GM18907 (cell line): ENCODE measurements around the gene CHRM4.
"Not testable (repeated sequence)": the region's sequence is repeated elsewhere in the genome, so short reads cannot be mapped to it uniquely, and the experiment has no call there.

Experiments used
- ATAC-seq: cut with Tn5 transposase; IDR thresholded peaks from one replicate; pipeline ENCODE4 v1.9.1; 2021; ENCODE audit warnings: mild to moderate bottlenecking, moderate library complexity; ENCODE audit not compliant: unreplicated experiment

The CHRM4 gene

DNA sequence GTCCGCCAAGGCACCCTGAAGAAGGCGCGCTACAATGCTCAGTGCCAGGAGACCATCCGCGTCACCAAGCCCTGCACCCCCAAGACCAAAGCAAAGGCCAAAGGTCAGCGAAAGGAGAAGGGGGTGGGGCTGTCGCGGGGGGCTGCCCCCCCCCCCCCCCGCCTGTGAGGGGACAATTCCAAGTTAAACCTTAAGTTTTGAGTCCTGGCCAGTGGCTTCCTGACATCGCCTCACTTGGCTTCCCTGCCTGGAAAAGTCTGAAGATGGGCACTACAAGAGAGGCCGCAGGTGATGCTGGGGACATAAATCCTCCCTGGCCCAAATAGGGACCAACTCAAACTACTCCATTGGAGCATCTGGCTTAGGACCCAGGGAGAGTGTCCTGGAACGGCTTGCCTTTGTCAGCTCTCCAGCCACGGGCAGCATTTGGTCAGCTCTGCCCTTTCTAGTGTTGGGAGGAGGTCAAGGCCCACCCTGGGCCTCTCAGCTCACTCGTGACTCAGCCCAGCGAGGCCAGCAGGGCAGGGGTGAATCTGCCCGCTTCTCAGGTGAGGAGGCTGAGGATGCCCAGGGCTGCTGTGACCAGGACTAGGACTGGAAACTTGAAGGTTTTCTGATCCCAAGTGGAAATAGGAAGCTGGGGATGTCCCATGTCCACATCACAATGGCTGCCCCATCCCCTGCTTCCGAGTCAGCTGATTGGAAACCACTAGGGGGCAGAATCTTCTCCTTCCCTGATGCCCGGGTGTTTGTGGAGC, 8.8 kb downstream of the CHRM4 start:
- no peak for ATAC-seq

DNA sequence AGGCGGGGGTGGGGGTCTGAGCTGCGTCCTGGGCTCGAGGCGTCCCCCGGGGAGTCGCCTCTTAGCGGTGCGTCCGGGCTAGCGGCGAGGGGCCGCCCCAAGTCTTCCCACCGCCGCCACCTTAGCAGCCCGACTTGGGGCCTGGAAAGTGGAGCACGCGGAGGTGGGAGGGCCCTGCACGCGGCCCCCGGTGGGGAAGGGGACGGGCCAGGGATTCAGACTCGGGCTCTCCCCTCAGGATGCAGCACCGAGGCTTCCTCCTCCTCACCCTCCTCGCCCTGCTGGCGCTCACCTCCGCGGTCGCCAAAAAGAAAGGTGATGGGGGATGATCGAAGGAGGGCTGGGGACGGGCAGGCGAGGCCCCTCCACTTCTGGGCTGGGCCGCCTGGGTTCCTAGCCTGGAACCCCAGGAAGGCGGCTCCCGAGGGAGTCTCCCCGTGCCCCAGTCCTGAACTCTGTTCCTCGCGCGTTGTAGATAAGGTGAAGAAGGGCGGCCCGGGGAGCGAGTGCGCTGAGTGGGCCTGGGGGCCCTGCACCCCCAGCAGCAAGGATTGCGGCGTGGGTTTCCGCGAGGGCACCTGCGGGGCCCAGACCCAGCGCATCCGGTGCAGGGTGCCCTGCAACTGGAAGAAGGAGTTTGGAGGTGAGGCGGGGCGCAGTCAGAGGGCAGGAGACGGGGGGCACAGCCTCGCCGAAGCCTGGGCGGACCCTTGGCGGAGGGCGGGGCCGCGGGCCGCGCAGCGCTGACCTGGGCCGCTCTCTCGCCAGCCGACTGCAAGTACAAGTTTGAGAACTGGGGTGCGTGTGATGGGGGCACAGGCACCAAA, 9.5 kb downstream of the CHRM4 start:
- ATAC-seq: no peak

DNA sequence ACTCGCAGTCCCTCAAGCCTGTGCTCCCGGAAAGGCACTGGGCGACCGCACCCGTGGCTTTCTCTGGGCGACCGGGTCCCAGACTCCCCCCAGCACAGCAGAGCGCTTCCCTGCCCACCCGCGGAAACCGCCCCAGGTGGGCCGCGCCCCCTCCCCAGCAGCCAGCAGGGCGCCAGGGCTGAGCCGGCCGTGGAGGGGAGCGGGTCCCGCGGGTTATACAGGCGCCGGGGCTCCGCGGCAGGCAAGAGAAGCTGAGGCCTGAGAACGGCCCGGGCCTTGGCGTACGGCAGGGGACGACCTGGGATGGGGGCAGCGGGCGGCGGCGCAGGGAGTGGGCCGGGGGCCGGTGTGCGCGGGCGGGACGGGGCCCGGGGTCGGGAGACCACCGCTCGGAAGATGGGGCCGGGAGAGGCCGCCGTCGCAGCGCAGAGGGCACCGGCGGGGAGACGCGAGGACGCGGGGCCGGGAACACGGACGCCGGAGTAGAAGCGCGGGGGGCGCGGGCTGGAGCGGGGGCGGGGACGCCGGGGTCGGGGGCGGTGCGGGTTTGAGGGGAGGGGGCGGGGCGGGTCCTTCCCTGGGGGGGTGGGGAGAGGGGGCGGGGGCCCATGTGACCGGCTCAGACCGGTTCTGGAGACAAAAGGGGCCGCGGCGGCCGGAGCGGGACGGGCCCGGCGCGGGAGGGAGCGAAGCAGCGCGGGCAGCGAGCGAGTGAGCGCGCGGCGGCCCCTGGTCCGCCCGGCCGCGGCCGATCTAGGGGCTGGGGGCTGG, 10.3 kb downstream of the CHRM4 start, which contains the start of gene MDK:
MDK (plus strand) TSS at position 622 of the 771 bp plus-strand sequence. CDS start 389 bp downstream, outside the sequence.
- ATAC-seq: no peak

DNA sequence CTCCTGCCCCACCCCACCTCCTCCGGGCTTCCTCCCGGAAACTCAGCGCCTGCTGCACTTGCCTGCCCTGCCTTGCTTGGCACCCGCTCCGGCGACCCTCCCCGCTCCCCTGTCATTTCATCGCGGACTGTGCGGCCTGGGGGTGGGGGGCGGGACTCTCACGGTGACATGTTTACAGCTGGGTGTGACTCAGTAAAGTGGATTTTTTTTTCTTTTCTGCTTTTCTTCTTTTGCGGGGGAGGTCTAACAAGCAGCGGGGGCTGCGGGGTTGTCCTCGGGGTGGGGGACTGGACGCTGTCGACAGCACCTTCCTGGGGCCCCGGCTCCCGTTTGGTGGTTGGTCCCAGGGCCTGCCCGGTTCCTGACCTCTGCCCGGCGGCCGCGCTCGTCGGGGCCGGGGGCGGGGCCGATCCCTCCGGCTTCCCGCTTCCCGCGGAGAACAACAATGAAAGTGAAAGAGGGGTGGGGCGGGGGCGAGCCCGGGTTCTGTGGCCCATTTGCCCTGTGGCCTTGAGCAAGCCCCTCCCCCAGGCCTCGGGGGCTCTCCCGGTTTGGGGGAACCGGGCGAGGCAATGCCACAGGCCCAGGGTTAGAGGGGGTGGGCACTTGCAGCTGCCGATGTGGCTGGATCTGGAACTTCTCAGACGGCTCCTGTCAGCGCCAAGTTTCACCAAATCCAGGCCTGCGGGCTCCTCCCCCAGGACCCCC, 11.1 kb downstream of the CHRM4 start:
- ATAC-seq: no peak

DNA sequence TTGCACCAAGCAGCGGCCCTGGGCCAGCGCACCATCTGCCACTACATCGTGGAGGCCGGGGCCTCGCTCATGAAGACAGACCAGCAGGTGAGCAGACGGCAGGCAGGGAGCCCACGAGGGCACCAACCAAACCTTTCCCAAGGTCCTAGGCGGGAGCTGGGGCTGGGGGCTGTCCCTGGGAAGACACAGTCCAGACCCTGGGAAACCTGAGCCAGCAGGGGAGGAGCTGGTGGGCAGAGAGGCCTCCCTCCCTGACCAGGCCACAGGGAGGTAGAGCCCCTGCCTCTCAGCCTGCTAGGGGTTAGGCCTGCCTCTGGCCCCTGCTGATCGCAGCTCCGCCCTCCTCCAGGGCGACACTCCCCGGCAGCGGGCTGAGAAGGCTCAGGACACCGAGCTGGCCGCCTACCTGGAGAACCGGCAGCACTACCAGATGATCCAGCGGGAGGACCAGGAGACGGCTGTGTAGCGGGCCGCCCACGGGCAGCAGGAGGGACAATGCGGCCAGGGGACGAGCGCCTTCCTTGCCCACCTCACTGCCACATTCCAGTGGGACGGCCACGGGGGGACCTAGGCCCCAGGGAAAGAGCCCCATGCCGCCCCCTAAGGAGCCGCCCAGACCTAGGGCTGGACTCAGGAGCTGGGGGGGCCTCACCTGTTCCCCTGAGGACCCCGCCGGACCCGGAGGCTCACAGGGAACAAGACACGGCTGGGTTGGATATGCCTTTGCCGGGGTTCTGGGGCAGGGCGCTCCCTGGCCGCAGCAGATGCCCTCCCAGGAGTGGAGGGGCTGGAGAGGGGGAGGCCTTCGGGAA, 11.9 kb downstream of the CHRM4 start:
- not testable (repeated sequence) for ATAC-seq

DNA sequence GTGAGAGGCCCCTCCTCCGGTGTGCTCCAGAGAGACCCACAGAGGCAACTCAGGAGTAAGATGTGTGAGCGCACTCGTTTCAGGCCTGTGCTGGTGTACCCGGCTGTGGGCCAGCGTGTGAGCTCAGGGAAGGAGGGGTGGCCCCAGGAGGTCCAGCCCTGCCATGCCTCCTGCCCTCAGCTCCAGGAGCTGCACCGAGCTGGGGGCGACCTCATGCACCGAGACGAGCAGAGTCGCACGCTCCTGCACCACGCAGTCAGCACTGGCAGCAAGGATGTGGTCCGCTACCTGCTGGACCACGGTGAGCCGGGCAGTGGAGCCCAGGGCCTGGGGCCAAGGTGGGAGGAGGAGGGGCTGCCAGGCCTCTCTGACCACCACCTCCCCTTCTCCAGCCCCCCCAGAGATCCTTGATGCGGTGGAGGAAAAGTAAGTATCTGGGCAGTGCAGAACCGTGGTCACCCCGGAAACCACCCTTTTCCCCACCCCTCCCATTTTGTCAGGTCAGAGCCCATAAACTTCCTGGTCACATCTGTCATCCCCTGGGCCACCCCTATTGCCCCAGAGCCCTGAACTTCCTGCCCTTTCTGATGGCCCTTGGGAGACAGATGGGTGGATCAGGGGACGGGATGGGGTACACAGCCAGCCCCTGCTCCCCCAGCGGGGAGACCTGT, 12.6 kb downstream of the CHRM4 start:
- ATAC-seq: no peak

DNA sequence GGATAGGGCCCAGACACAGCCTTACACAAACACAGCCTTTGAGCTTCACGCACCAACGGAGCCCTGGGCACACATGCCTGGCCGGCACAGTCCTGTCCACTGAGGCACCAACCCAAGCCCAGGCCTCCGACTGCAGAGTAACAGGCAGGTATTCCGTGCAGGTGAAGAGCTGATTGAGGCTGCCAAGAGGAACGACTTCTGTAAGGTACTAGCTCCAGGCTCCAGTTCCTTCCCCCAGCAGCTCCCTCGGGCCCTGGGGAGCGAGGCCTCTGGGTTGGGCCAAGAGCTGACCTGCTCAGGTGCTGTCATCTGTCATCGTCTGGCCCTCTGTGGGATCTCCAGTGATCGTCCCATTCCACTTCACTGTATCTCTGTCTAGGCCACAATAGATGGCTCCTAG, 13.3 kb downstream of the CHRM4 start:
- ATAC-seq: no peak

DNA sequence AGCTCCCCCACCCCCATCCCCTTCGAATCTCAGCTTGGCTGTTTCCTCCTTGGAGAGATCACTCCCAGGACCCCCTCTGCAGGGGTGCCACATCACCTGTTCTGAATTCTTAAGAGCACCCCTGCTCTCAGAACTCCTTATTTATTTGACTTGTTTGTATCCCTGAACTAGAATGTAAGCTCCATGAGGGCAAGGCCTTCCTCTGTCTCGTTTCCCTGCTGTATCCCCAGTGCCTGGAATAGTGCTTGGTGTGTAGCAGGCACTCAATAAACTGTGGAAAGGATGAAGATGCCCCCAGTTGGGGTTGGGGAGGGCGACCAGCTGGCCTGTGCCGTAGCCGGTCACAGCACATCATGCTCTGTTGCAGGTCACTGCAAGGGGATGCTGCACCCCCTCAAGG, 13.7 kb downstream of the CHRM4 start:
- ATAC-seq: no peak

DNA sequence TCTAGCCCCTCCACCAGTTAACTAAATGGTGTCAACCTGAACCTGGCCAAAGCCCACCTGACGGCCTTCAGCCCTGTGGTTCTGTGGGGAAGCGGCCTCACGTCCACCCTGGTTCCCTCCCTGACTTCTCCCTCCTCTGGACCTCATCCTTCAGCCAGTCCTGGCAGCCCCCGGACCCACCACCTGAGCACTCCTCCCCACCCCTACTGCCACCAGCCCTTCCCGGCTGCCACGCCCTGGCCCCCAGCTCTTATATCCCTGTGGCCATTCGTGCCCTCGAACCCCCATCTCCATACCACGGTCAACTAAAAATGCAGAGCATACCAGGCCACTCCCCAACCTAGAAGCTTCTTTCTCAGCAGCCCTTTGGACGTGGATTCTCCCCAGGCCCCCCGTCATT, 14.3 kb downstream of the CHRM4 start:
- no peak for ATAC-seq

DNA sequence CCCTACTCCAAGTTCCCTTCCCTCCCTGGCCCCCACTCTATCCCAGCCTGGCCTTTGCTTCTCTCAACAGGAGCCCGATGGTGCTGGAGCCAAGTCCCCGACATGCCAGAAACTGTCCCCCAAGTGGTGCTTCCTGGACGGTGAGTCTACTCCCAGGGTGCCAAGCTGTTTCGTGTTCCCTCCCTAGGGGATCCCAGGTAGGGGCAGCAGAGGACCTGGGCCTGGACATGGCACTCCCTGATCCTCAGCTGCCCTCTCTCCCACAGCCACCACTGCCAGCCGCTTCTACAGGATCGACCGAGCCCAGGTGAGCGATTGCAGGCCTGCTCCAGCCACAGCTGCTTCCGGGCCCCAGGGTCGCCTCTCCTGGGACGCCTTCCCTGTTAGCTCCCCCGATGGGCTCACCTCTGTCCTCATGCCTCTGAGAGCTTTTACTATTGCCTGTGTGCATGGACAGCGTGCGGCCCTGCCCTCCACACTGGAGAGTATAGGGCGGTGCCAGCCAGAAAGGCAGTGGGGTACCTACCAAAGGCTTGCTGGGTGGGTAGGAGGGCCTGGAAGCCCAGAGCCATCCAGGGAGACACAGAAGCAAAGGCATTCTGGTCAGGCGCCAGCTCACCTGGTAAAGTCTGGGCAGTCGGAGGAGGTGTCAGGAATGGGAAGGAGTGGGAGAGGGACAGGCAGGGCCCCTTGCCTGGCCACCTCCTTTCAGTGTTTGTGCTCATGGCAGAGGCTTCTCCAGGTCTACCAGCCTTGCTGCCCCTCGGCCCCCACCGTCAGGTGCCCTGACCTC, 15.1 kb downstream of the CHRM4 start:
- no peak for ATAC-seq

DNA sequence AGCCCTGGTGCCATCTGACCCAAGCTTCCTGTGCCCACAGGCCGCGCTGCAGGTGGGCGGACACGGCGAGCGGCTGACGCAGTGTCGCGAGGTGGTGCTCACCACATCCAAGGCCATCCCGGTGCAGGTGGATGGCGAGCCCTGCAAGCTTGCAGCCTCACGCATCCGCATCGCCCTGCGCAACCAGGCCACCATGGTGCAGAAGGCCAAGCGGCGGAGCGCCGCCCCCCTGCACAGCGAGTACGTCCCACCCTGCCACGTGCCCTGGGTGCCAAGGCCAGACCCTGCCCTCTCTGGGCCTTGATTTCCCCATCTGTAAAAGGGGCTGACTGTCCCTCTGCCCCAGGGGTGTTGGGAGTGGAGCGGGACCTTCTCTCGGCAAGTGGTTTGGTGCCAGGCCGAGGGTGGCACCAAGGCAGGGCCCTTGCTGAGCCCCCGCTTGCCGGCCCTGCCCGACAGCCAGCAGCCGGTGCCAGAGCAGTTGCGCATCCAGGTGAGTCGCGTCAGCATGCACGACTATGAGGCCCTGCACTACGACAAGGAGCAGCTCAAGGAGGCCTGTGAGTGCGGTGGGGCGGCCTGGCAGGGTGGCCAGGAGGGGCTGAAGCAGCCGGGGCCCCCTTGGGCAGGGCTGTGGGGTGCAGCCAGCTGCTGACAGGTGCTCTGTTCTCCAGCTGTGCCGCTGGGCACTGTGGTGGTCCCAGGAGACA, 16.0 kb downstream of the CHRM4 start:
- ATAC-seq: no peak

DNA sequence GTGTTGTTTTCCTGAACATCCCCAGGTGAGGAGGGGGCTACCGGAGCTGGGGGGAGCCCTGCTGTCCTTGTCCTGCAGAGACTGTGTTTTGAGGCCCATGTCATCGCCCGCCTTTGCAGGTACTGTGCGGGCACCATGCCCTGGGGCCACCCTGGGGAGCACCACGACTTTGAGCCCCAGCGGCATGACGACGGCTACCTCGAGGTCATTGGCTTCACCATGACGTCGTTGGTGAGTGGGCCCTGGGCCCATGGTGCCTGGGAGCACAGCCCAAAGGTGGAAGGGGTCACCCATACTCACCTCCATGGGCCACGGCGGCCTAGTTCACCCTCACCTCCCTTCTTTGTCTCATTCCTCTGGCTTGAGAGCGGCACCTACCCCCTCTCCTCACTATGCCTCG, 16.8 kb downstream of the CHRM4 start:
- no peak for ATAC-seq

DNA sequence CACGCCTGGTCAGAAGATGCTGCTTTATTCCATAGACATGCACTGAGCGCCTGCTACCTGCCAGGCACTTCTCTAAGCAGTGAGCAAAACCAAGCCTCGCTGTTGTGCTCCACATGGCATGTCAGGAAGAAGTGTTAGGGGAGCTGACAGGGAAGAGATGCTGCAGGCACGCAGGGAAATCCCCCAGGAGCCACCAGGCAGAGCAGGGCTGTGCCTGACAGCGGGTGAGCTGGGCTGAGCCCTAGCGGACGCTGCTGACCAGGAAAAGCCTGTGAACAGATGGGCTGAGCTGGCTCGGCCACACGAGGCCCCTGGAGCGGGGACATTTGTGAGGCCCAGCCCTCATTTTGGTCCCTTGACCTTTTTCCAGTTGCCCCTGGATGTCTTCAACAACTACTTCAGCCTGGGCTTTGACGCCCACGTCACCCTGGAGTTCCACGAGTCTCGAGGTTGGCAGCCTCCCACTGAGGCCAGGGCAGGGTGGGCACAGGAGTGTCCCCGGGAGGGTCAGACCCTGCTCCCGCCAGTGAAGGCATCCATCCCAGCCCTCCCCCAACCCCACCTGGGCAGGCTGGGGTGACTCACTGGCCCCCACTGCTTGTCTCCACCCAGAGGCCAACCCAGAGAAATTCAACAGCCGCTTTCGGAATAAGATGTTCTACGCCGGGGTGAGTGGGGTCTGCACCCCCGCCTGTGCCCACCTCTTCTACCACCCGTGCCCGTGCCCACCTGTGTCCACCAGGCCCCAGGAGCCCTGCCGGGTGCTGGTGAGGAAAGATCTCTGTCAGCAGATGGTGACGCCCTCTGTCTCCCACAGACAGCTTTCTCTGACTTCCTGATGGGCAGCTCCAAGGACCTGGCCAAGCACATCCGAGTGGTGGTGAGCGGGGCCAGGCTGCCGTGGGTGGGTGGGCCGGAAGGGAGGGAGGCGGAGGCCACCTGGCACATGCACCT, 17.5 kb downstream of the CHRM4 start:
- no peak for ATAC-seq

DNA sequence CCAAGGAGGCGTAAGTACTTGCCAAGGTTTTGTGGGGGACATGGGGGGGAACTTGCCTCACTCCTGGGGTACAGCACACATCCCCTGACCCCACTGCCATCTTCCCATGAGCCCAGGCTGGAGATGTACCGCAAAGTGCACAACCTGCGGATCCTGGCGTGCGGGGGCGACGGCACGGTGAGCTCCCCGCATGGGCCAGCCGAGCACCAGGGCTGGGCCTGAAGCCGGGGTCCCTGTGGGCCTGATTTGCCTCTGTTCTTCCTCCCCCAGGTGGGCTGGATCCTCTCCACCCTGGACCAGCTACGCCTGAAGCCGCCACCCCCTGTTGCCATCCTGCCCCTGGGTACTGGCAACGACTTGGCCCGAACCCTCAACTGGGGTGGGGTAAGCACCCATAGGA, 19.1 kb downstream of the CHRM4 start:
- ATAC-seq: not testable (repeated sequence)

DNA sequence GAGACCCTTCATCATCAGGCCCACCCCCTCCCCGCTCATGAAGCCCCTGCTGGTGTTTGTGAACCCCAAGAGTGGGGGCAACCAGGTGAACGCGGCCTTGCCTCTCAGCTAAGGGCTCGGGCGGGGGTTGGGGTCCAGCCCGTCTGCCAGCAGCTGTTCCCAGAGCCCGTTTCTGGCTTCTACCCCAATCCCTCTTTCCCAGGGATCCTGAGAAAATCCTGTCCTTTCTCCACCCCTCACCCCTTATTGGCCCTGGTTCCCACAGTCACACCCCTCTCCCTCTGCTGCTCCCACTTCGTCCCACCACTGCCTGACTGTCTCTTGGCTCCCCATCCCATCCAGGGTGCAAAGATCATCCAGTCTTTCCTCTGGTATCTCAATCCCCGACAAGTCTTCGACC, 19.5 kb downstream of the CHRM4 start:
- ATAC-seq: no peak

DNA sequence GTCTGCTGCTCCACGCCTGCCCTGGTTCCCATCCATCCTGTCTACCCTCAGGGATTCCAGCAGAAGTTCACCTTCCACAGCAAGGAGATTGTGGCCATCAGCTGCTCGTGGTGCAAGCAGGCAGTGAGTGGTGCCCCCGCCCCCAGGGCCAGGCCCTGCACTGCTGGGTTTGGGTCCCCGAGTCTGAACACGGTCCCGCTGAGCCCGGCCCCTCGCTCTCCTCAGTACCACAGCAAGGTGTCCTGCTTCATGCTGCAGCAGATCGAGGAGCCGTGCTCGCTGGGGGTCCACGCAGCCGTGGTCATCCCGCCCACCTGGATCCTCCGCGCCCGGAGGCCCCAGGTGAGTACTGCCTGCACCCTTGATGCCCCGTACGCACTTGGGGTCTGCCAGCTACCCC, 20.3 kb downstream of the CHRM4 start:
- not testable (repeated sequence) for ATAC-seq

DNA sequence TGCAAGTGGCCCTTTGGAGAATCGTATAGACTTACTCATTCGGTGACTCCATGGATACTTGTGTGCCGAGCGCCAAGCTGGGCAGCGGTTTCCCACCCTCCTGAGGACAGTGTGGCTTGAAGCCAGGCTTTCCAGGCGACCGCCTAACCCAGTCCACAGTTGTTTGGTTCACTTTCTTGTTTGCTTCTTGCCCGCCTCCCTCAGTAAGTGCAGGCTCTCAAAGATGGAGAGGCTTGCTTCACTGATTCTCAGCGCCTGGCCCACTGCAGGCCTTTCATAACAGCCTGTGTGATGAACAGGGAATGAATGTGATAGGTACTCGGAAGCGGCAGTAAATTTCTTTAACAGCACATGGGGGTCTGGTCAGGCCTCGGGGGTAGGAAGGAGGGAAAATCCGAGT, 21.3 kb downstream of the CHRM4 start:
- no peak for ATAC-seq
